Posterior cingulate gyrus (tissue), 11 donors: ENCODE results near the gene PLA2G2C.
"Not testable (repeated sequence)": the region's sequence is repeated elsewhere in the genome, so short reads cannot be mapped to it uniquely, and the experiment has no call there.

ENCODE experiments used
- DNase-seq, 10 donors: peaks; one replicate each; pipeline versions ENCODE4 v3.0.0 to v3.0.0-alpha.2; 2020 to 2021; ENCODE audit warnings: mixed read lengths in 3 of 10
- intact Hi-C: fragments of 100-400 bp; cut with DNase I; formaldehyde crosslinking; loops from one replicate; pipeline ENCODE4 v1.15.1; 2023

Gene PLA2G2C

GRCh38 chr1:20142001-20142710, 44.2 kb downstream of the PLA2G2C start:
- intact Hi-C loops: no loop called here
- DNase-seq: peak in 1 of 10 donors; percentile 67

- DNase-seq: peak in 1 of 10 donors; percentile 70
- intact Hi-C loops: no loop called here
Measured at GRCh38 chr1:20141466-20141865, 44.9 kb downstream of the PLA2G2C start.

- intact Hi-C loops: no loop called here
Measured at GRCh38 chr1:20141001-20141400, 45.3 kb downstream of the PLA2G2C start.

GRCh38 chr1:20139776-20140612, 46.3 kb downstream of the PLA2G2C start:
- intact Hi-C loops: no loop called here
- DNase-seq: peak in 2 of 10 donors; percentile 52 to 79

More at GRCh38 chr1:20141001-20141400, 45.3 kb downstream of the PLA2G2C start:
- DNase-seq: peak in 1 of 10 donors; percentile 51

- intact Hi-C loops: no loop called here
- DNase-seq: peak in 1 of 10 donors; percentile 62
Measured at GRCh38 chr1:20138961-20139550, 47.3 kb downstream of the PLA2G2C start, which contains the start of gene PLA2G2F. TSS of gene PLA2G2F (plus strand) at chr1:20139323. CDS start at chr1:20139428, 105 bp downstream.

- intact Hi-C loops: no loop called here
- peak in 2 of 10 donors; percentile 35 to 59 for DNase-seq
Measured at GRCh38 chr1:20138346-20138745, 48.0 kb downstream of the PLA2G2C start.

- intact Hi-C loops: no loop called here
- DNase-seq: peak in 1 of 10 donors; percentile 7
Measured at GRCh38 chr1:20137604-20138003, 48.7 kb downstream of the PLA2G2C start.

GRCh38 chr1:20137055-20137454, 49.3 kb downstream of the PLA2G2C start:
- intact Hi-C loops: no loop called here
- DNase-seq: peak in 1 of 10 donors; percentile 52

DNA sequence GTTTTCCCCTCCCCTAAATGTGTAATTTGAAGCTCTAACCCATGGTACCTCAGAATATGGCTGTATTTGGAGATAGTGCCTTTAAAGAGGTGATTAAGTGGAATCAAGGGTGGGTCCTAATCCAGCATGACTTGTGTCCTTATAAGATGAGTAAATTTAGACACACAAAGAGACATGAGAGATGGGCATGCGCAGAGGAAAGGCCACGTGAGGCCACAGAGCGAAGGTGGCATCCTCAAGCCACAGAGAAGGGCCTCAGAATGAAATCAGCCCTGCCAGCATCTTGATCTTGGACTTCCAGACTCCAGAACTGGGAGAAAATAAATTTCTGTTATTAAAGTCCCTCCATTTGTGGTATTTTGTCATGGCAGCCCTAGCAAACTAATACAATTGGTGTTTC, 50.1 kb downstream of the PLA2G2C start:
- intact Hi-C loops: no loop called here

GRCh38 chr1:20134995-20135394, 51.3 kb downstream of the PLA2G2C start:
- intact Hi-C loops: no loop called here
- no peak for DNase-seq

More for the DNA sequence above, 50.1 kb downstream of the PLA2G2C start:
- no peak for DNase-seq

DNA sequence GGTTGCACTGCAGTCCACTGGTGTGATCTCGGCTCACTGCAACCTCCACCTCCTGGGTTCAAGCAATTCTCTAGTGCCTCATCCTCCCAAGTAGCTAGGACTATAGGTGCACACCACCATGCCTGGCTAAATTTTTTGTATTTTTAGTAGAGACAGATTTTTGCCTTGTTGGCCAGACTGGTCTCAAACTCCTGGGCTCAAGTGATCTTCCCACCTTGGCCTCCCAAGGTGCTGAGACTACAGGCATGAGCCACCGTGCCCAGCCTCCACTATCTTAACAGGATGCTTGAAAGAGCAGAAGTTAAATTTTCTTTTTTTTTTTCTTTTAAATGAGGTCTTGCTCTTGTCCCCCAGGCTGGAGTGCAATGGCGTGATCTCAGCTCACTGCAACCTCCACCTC, 55.8 kb downstream of the PLA2G2C start:
- peak in 1 of 10 donors; percentile 36 for DNase-seq
- intact Hi-C loops: not testable (repeated sequence)

- DNase-seq: no peak
- intact Hi-C loops: no loop called here
Measured at GRCh38 chr1:20126806-20127440, 59.4 kb downstream of the PLA2G2C start.

DNA sequence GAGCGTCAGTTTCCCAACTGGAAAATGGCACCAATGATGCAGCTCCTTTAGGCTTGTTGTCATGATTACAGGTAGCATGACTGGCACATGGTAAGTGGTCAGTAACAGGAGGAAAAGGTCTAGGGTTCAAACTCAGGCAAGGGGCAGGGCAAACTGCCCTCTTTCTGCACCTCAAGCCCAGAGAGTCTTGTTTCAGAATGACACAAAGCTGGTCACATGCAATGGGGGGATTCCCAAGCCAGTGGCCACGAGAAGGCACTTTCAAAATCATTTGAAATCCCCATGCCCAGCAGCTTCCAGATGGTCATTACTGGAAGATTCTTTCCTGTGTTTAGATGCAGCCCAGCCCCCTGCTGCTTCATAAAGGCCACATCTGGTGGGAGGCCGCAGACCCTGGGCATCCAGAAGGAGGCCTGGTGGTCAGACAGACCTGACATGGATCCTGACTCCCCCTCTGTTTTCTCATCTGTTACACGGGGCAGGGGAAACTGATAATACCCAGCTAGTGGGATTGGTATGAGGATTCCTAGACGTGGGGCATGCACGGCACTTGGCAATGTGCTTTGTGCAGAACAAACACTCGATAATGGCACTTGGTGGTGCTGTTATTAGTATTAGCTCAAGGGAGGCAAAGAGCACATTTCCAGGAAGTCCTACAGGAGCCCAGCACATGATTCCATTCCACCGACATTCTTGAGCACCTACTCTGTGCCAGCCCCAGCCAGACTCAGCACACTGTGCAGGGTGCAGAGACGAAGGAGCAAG, 60.1 kb downstream of the PLA2G2C start:
- DNase-seq: no peak
- intact Hi-C loops: no loop called here

DNA sequence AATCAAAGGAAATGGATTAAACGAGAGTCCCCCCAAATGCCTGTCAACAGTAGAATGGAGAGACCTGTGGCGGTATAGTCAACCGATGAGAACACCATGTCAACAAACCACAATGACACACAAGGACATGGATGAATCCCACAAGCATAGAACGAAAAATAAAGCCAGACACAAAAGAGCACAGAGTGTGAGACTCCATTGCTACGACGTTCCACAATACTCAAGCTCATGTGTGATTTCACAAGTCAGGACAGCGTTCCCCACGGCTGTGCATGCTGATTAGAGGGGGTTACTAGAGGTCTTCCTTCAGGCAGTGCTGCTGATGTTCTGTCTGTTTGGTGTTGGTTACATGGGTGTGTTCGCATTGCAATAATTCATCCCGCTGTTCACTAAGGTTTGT, 61.2 kb downstream of the PLA2G2C start:
- intact Hi-C loops: no loop called here
- DNase-seq: no peak

GRCh38 chr1:20124456-20125057, 61.8 kb downstream of the PLA2G2C start:
- peak in 2 of 10 donors; percentile 19 for DNase-seq
- intact Hi-C loops: no loop called here

GRCh38 chr1:20123722-20124455, 62.4 kb downstream of the PLA2G2C start:
- no peak for DNase-seq
- intact Hi-C loops: no loop called here

DNA sequence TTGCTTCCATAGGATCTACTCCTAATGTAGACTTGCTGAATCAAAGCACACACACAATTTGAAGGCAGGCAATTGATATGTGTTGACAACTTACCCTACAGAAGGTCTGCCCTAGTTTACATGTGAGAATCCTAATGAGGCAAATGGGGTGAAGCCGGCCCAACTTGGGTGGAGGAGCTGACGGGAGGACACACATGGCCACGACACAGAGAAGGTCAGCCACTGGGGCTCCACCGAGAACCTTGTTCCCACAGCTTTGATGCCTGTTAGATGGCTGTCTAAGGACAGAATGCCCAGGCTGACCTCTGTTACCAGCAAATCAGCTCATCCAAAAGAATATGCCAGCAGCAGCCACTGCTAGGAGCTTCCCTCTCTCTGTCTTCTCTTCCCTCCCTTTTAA, 65.5 kb downstream of the PLA2G2C start:
- intact Hi-C loops: no loop called here
- DNase-seq: no peak

DNA sequence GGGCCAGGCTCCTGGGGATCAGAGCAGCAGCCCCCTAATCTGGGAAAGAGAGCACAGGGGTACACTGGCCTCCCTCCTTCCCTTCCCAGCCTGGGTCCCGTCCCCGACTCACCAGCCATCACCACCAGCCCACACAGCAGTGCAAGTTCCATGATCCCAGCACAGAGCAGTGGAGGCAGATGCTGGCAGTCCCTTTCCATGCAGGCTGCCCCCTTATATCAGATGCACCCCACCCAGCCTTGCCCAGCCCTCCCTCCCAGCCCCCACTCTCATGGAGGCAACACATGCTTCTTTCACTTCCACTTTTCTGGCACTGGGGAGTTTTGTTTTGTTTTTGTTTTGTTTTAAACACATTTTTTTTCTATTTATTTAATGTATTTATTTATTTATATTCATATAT, 67.0 kb downstream of the PLA2G2C start, which contains the start of gene PLA2G2D:
TSS of gene PLA2G2D (minus strand) at position 190 of the 400 bp plus-strand sequence. CDS start at position 152, 38 bp downstream.
- intact Hi-C loops: no loop called here
- no peak for DNase-seq

DNA sequence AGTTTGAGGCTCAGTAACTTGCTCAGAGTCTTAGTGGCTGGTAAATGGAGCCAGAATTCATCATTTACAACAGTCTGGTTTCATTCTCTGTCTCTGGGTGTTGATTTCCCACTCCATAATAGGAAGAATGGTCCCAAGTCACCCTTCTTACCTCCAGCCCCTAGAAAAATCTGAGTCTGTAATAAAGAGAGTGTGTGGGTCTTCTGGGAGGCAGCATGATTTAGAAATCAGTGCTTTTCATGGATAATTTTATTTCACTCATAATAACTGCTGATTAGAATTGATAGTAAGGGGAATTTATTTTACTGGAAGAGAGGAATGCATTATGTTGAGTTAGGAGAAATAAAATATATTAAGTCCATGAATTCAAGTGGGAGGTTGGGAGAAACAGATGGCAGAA, 69.1 kb downstream of the PLA2G2C start:
- DNase-seq: no peak
- intact Hi-C loops: no loop called here
